Liver (tissue), 9 donors: ENCODE data around the gene MTMR12. TPM values are rescaled to one million over a fixed set of nuclear protein-coding genes. Genes with fewer than 3 reads are reported as not detected.
A peak's percentile ranks its signal among the peaks of the same experiment; 100 is the strongest.

Experiments used
- DNase-seq: peaks from one replicate; pipeline ENCODE4 v3.0.0-alpha.2; 2017; ENCODE audit warnings: low spot score
- H3K27ac ChIP-seq, 2 donors: one replicate each; pipeline ENCODE4 v1.7.0; 2013; ENCODE audit warnings: inconsistent platforms in 2 of 2, low read length in 2 of 2, control low read depth in 1 of 2, low read depth in 1 of 2, mild to moderate bottlenecking in 1 of 2
- H3K27me3 ChIP-seq, 4 donors: one replicate each; pipeline versions ENCODE4 v1.6.1 to v1.7.0; 2013; ENCODE audit warnings: low read length in 3 of 4, inconsistent platforms in 1 of 4, mild to moderate bottlenecking in 1 of 4, moderate library complexity in 1 of 4; ENCODE audit not compliant: control insufficient read depth in 4 of 4, insufficient read depth in 4 of 4
- H3K36me3 ChIP-seq, 4 donors: one replicate each; pipeline versions ENCODE4 v1.6.1 to v1.7.0; 2013; ENCODE audit warnings: low read length in 3 of 4, mild to moderate bottlenecking in 3 of 4, low read depth in 1 of 4, moderate library complexity in 1 of 4; ENCODE audit not compliant: control insufficient read depth in 4 of 4, insufficient read depth in 3 of 4
- H3K4me1 ChIP-seq, 4 donors: one replicate each; pipeline versions ENCODE4 v1.6.1 to v1.7.0; 2013; ENCODE audit warnings: low read length in 3 of 4, mild to moderate bottlenecking in 3 of 4, moderate library complexity in 1 of 4; ENCODE audit not compliant: control insufficient read depth in 4 of 4, insufficient read depth in 4 of 4
- H3K4me3 ChIP-seq, 3 donors: one replicate each; pipeline versions ENCODE4 v1.6.1 to v1.7.0; 2013; ENCODE audit warnings: low read length in 3 of 3, control low read depth in 1 of 3, low read depth in 1 of 3, mild to moderate bottlenecking in 1 of 3
- H3K9ac ChIP-seq, 2 donors: one replicate each; pipeline ENCODE4 v1.7.0; 2013; ENCODE audit warnings: low read length in 2 of 2, mild to moderate bottlenecking in 2 of 2, moderate library complexity in 2 of 2, control low read depth in 1 of 2, low read depth in 1 of 2
- H3K9me3 ChIP-seq, 4 donors: one replicate each; pipeline versions ENCODE4 v1.6.1 to v1.7.0; 2013; ENCODE audit warnings: low read length in 3 of 4; ENCODE audit not compliant: control insufficient read depth in 4 of 4
- ATF3 ChIP-seq: IDR thresholded peaks from 2 replicates; pipeline ENCODE4 v1.6.1; 2016; ENCODE audit warnings: antibody characterized with exemption
- CTCF ChIP-seq: fragments of 150-350 bp; IDR thresholded peaks from 2 replicates; pipeline ENCODE4 v1.5.1; 2017; ENCODE audit warnings: improper control_type of control experiment, low read depth, low read length; ENCODE audit not compliant: missing input control
- EGR1 ChIP-seq, 2 donors: IDR thresholded peaks; 2 replicates each; pipeline ENCODE4 v1.6.1; 2016 to 2018; ENCODE audit warnings: antibody characterized with exemption in 2 of 2, low read depth in 2 of 2
- FOXA1 ChIP-seq: IDR thresholded peaks from 2 replicates; pipeline ENCODE4 v1.6.1; 2016; ENCODE audit warnings: antibody characterized with exemption
- FOXA2 ChIP-seq: IDR thresholded peaks from 2 replicates; pipeline ENCODE4 v1.6.1; 2016; ENCODE audit warnings: antibody characterized with exemption
- GABPA ChIP-seq, 2 donors: IDR thresholded peaks in 1 of 2; conservative IDR thresholded peaks in 1 of 2; 2 replicates each; pipeline ENCODE4 v1.6.1; 2016; ENCODE audit warnings: antibody characterized with exemption in 2 of 2, mild to moderate bottlenecking in 1 of 2, moderate library complexity in 1 of 2
- HNF4A ChIP-seq, 2 donors: conservative IDR thresholded peaks; 2 replicates each; pipeline ENCODE4 v1.6.1; 2016; ENCODE audit warnings: antibody characterized with exemption in 2 of 2, mild to moderate bottlenecking in 2 of 2
- HNF4G ChIP-seq: IDR thresholded peaks from 2 replicates; pipeline ENCODE4 v1.6.1; 2016; ENCODE audit warnings: antibody characterized with exemption
- JUND ChIP-seq, 2 donors: IDR thresholded peaks; 2 replicates each; pipeline ENCODE4 v1.6.1; 2016; ENCODE audit warnings: antibody characterized with exemption in 2 of 2
- MAX ChIP-seq: IDR thresholded peaks from 2 replicates; pipeline ENCODE4 v1.6.1; 2016; ENCODE audit warnings: antibody characterized with exemption
- NR2F2 ChIP-seq: IDR thresholded peaks from 2 replicates; pipeline ENCODE4 v1.6.1; 2016; ENCODE audit warnings: antibody characterized with exemption
- RAD21 ChIP-seq, 2 donors: IDR thresholded peaks; 2 replicates each; pipeline ENCODE4 v1.6.1; 2016; ENCODE audit warnings: antibody characterized with exemption in 2 of 2, mild to moderate bottlenecking in 2 of 2
- REST ChIP-seq: IDR thresholded peaks from 2 replicates; pipeline ENCODE4 v1.6.1; 2016; ENCODE audit warnings: antibody characterized with exemption, mild to moderate bottlenecking
- RXRA ChIP-seq, 2 donors: IDR thresholded peaks; 2 replicates each; pipeline ENCODE4 v1.6.1; 2017 to 2018; ENCODE audit warnings: antibody characterized with exemption in 2 of 2, mild to moderate bottlenecking in 1 of 2
- SP1 ChIP-seq: IDR thresholded peaks from 2 replicates; pipeline ENCODE4 v1.6.1; 2018; ENCODE audit warnings: antibody characterized with exemption, mild to moderate bottlenecking
- TAF1 ChIP-seq: conservative IDR thresholded peaks from 2 replicates; pipeline ENCODE4 v1.6.1; 2016; ENCODE audit warnings: antibody characterized with exemption, mild to moderate bottlenecking
- YY1 ChIP-seq: IDR thresholded peaks from 2 replicates; pipeline ENCODE4 v1.6.1; 2016; ENCODE audit warnings: antibody characterized with exemption, mild to moderate bottlenecking
- ZBTB33 ChIP-seq: IDR thresholded peaks from 2 replicates; pipeline ENCODE4 v1.6.1; 2016; ENCODE audit warnings: antibody characterized with exemption
- WGBS: extraction: QIAGEN DNeasy Blood & Tissue Kit; methylation state at CpG from one replicate; pipeline ENCODE4 v1.1.7; 2013; 5-methylcytosine and 5-hydroxymethylcytosine counted together
- polyA plus RNA-seq, 2 donors: library from polyadenylated mRNA; stranded (reverse) in 1 of 2; unstranded in 1 of 2; fragments of 200-250 nt in 1 of 2; fragments of >200 nt in 1 of 2; fragmentation: Nextera tagmentation in 1 of 2; extraction: Ambion mirVana in 1 of 2; gene quantifications; one replicate each; pipeline versions ENCODE4 v1.2.1 to v1.2.3, GENCODE V29; 2013 to 2015
- total RNA-seq, 2 donors: library from RNA; depleted of rRNA; stranded (reverse); fragments of >200 nt; gene quantifications; one replicate each; pipeline ENCODE4 v1.2.3, GENCODE V29; 2014
- donor health status: healthy.
- donor health status: healthy.
- donor health status: healthy.
- donor health status: healthy.
- donor health status: healthy.

MTMR12 gene
- total and polyA plus RNA-seq, 4 donors: 4.4 to 28.7 (median 15.8) TPM

- no peak for TF ChIP-seq CTCF
- no peak for TF ChIP-seq GABPA (IDR thresholded peaks at IDR 0.05 in 1 of 2, conservative IDR thresholded peaks at IDR 0.05 in 1 of 2)
- peak; percentile 51 for TF ChIP-seq YY1
- peak in 1 of 2 donors; percentile 52 for TF ChIP-seq EGR1 (IDR thresholded peaks at IDR 0.05; ENCODE audit: low read depth in 2 of 2)
- peak; percentile 60 for TF ChIP-seq MAX
- TF ChIP-seq HNF4G: no peak
- peak; percentile 8 to 74 for TF ChIP-seq RXRA (IDR thresholded peaks at IDR 0.05)
- TF ChIP-seq NR2F2: no peak
- peak; percentile 45 to 69 for TF ChIP-seq JUND (IDR thresholded peaks at IDR 0.05)
- TF ChIP-seq FOXA1: no peak
- TF ChIP-seq TAF1: no peak
- TF ChIP-seq ZBTB33: peak; percentile 71
- TF ChIP-seq ATF3: no peak
- no peak for TF ChIP-seq FOXA2
- TF ChIP-seq HNF4A (conservative IDR thresholded peaks at IDR 0.05): peak in 1 of 2 donors; percentile 68
- peak; percentile 17 for TF ChIP-seq REST
- peak; percentile 42 for TF ChIP-seq SP1
- TF ChIP-seq RAD21 (IDR thresholded peaks at IDR 0.05): peak; percentile 13 to 32
- Histone ChIP-seq H3K36me3 (no peaks in the 10 kb centered on the region), H3K27me3 (no peaks in the 10 kb centered on the region), H3K9ac (no peak overlapping the region), H3K9me3 (no peaks in the 10 kb centered on the region), H3K4me1 (peaks cover 10 to 49% (median 29%) of the 10 kb centered on the region in 4 donors), H3K4me3 (no peak overlapping the region), H3K27ac (peak overlapping the region; percentile 84 to 90)
- DNase-seq: no peak
- WGBS: 60% methylated on average over 2 of the region's 2 CpGs
Observed at GRCh38 chr5:32202394-32202793, 110.3 kb downstream of the MTMR12 start.
